Amniotic stem cell (primary cell): ENCODE results near the gene BMF.
"Not testable (repeated sequence)": the region's sequence is repeated elsewhere in the genome, so short reads cannot be mapped to it uniquely, and the experiment has no call there.

Experiments used
- DNase-seq: peaks from one replicate; lab custom pipeline; 2025; lab: John Stamatoyannopoulos, UW

BMF gene

DNA sequence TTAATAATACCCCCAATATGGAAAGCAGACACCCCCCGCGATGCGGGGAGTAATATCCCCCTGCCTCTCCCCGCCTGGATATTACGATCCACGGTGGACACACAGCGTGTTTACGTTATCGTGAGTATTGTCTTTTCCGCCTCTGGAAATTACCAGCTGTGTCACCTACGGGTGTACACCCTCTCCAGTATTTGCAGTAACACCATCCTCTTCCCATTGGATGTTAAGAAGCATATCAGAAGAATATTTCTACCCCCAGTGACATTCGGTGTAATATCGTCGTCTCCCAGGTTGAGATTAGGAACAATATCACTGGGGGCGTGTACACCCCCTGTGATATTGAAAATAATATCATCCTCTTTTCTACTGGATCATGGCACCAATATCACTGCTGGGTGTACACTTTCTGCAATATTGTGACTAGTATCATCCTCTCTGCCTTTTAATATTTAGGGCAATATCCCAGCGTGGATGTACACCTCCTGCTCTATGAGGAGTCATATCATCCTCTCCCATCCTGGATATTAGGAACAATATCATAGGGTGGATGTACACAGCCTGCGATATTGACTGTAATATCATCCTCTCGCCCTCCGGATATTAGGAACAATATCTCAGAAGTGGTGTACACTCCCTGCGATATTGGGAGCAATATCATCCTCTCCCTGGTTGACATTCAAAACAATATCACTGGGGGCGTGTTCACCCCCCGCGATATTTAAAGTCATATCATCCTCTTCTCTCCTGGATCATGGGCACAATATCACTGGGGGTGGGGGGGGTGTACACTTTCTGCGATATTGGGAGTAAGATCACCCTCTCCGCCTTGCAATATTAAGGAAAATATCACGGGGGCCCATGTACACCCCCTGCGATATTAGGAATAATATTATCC lies 20.3 kb upstream of the BMF start:
- DNase-seq = no peak

DNA sequence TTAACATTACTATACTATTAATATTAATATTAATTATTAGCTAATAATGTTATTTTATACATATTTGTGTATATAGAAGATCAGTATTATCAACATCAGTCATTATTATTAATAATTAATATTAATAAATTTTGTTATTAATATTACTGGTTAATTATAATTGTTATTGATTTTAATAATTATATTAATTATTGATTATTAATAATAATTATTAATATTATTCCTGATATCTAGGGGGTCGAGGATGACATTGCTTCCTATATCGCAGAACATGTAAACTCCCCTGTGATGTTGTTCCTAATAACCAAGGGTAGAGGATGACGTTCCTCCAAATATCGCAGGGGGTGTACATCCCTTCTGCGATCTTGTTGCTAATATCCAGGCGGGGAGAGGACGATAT lies 17.3 kb upstream of the BMF start:
- DNase-seq = no peak

- DNase-seq = not testable (repeated sequence)
These were observed 16.2 kb upstream of the BMF start for GRCh38 chr15:40124807-40125285.

GRCh38 chr15:40124333-40124732 lies 15.7 kb upstream of the BMF start:
- not testable (repeated sequence) for DNase-seq

- DNase-seq = not testable (repeated sequence)
These were observed 15.2 kb upstream of the BMF start for GRCh38 chr15:40123863-40124262.

GRCh38 chr15:40122989-40123388 lies 14.3 kb upstream of the BMF start:
- not testable (repeated sequence) for DNase-seq

- no peak for DNase-seq
These were observed 13.4 kb upstream of the BMF start for GRCh38 chr15:40121911-40122638.

DNA sequence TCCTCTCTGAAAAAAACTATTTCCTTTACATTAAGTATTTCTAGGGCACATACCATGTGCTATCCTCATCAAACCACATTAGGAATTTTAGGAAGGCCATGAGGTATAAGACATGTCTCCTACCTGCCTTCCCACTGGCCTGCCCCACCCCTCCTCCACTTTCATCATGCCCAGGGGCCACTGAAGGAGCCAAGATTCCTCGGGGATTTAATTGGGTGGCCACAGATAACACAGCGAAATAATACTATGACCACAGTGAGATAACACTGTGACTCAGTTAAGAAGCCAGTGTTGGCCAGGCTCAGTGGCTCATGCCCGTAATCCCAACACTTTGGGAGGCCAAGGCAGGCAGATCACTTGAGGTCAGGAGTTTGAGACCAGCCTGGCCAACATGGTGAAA lies 9.8 kb upstream of the BMF start:
- no peak for DNase-seq

- no peak for DNase-seq
These were observed 7.0 kb upstream of the BMF start for GRCh38 chr15:40115670-40116093.

DNA sequence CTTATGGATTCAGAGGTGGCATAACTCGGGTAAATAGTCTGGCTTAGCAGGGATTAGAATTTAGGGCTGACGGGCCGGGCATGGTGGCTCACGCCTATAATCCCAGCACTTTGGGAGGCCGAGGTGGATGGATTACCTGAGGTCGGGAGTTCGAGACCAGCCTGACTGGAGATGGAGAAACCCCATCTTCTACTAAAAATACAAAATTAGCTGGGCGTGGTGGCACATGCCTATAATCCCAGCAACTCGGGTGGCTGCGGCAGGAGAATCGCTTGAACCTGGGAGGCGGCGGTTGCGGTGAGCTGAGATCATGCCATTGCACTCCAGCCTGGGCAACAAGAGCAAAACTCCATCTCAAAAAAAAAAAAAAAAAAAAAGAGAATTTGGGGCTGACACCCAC lies 6.4 kb upstream of the BMF start:
- DNase-seq = not testable (repeated sequence)

GRCh38 chr15:40114218-40114617 lies 5.5 kb upstream of the BMF start:
- no peak for DNase-seq

DNA sequence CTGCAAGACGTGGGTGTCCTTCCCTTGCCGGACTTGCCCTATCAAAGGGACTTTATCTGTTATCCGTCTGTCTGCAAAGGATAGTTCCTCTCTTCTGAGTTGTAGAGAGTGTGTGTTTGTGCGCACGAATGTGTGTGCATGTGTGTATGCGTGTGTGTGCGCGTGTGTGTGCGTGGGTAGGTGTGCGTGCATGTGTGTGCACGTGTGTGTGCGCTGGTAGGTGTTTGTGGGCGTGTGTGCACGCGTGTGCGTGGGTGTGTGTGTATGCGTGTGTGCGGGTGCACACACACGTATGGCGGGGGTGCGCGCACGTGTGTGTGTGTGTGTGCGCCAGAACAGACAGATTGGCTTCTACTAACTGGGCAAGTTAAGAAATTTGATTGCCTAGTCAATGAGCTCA lies 4.1 kb upstream of the BMF start:
- DNase-seq = no peak

GRCh38 chr15:40111888-40112287 lies 3.2 kb upstream of the BMF start:
- DNase-seq = no peak

DNA sequence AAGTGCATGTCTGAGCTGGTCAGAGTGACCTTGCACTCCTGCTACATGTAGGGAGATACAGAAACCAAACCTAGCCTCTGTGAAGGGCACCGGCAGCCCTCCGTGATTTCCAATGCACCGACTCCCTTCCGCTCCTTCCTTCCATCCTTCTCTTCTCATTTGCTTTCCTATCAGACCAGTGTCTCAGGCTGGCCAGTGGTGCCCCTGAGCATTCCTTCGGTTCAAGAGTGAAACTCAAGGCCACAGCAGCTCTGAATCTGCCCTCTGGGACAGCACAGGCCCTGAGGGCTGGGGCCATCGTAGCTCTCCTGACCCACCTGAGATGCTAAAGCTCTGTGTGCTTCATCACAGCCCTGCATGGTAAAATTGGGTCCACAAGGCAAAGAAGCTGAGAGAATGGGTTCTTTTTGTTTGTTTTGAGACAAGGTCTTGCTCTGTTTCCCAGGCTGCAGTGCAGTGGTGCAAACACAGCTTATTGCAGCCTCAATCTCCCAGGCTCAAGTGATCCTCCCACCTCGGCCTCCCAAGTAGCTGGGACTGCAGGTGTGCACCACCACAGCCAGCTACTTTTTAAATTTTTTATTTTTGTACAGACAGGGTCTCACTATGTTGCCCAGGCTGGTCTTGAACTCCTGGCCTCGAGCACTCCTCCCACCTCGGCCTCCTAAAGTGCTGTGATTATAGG lies 2.3 kb upstream of the BMF start:
- DNase-seq = no peak

DNA sequence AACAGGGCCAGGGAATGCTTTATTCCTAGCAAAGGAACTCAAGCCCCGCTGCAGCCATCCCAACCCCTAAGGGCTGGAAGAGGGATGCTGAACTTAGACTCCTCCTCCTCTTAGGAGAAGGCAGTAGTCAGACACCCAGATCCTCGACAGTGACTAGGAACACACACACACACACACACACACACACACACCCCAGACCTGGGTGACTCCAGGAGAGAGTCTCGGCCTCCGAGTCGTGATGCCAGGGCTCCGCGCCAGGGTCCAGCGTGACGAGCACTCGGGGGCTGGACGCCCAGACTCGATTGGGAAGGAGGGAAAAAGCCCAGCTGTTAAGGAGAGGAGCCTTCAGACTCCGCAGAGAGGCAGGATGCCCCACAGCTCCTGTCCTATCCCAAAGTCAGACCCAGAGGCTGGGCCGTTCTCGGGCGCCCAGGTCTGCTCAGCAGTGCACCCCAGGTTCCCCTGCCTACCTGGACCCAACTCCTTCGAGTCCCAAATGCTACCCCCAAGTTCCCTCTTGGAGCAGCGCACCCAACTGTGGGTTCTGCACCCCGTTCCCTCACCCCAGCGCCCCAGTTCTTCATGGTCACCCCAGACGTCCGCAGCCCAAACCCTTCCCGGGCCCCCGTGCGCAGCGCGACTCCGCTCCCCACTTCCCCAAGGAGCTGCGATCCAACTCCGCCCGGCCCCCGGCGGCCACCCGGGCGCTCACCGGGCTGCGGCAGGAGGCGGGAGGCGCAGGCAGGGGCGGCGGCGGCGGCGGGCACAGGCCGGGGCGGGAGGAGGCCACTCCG lies 421 bp downstream of the BMF start:
- no peak for DNase-seq

DNA sequence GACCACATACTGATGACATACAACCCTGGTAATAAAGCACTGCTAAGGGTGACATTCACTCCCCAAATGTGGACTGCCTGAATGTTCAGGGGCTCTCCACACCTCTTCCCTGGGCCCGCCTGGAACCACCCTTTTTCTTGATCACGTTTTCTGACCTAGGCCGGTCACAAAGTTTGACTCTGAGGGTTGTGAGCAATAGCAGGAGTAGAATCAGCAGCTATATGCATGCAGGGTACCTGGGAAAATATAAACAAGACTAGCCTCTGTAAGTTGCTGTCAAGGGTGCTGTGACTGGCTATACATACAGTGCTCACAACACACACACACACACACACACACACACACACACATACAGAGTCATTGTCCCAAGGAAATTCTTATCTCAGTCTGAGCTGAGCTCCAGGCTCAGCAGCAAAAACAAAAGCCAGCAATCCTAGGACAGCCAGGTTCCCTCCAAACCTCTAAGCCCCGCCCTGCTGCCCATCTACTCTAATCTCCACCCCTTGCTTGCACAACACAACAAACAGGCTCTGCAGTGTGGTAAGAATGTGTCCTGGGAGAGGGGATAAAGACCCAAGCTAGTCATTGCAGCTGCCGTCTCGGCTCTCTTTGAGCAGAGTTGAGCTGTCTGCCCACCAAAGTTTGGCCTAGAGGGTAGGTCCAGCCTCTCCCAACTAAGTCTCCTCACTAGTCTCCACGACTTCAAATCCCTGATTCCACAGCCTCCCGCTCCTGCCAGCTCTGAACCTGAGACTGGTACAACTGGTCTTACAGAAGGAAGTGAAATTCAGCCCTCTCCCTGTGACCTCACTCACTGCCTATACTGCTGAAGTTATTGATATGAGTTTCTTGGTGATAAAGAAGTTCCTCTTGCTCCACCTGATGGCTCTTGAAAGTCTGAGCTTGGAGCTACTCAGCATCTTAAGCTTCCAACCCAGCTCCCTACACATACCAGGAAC lies 2.2 kb downstream of the BMF start:
- DNase-seq = no peak

DNA sequence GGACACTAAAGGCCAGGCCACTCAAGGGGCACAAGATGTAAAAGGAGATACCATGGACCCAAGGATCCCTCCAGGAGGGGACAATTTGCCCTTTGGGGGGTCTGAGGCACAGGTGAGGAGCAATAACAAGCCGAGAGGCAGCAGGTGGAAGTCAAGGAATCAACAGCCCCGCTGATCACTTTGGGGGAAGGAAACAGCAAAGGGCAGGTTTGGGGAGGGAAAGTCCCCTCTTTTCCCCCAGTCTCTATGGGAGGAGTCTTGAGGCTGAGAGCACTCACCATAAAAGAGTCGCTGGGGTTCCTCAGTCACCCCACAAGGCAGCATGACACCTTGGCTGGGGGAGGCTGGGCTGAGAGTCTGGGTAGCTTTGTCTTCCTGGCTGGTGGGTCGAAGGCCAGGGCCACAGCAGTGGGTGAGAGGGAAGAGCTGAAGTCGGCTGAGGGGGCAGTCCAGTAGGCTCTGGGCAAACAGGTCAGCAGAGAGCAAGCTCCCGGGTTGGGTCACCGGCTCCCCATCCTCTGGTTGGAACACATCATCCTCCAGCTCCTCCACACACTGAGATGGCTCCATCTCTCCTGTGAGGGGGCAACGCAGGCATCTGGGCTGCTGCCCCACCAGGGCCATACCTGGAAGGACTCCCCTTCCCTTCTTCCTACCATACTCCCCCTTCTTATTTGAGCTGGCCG lies 3.0 kb downstream of the BMF start:
- no peak for DNase-seq

DNA sequence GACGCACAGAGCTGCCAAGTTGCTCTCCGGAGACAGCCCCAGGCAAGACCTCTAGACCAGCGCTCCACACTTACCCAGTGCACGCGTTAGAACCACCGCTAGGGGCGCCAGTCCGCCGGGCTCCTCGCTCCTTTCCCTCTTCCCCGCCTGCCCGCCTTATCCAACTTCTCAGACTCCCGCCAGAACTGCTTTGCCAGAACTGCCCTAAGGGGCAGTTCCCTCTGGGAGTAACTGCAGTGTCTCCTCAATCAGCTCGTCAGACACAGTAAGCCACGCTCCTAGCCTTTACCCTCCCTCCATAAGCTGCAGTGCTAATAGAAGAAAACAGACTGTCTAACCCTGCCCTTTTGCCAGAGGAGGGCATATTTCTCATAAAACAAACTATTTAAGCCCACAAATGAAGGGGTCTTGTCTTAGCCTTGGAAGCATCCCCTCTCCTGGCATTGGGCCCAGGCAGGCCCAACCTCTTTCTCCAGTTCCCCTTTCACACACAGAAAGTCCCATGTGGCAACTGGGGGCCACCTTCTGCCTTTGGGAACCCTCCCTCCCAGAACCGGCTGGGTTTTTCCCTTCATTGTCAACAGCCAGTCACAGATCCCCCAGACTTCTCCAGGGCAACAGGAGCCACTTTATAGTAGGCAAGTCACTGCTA lies 3.7 kb downstream of the BMF start:
- peak; percentile 85 for DNase-seq

- DNase-seq = no peak
These were observed 4.3 kb downstream of the BMF start for GRCh38 chr15:40104296-40104864.
